ENCODE data around the gene PDPR.
A peak's percentile ranks its signal among the peaks of the same experiment; 100 is the strongest.
"Not testable (repeated sequence)": the region's sequence is repeated elsewhere in the genome, so short reads cannot be mapped to it uniquely, and the experiment has no call there.

The PDPR gene

GRCh38 chr16:70123822-70124221 is 9.7 kb downstream of the PDPR start:
- DNase-seq (ENCODE audit: low read depth); H3K4me3 ChIP-seq (ENCODE audit: low read length): not testable (repeated sequence)

DNA sequence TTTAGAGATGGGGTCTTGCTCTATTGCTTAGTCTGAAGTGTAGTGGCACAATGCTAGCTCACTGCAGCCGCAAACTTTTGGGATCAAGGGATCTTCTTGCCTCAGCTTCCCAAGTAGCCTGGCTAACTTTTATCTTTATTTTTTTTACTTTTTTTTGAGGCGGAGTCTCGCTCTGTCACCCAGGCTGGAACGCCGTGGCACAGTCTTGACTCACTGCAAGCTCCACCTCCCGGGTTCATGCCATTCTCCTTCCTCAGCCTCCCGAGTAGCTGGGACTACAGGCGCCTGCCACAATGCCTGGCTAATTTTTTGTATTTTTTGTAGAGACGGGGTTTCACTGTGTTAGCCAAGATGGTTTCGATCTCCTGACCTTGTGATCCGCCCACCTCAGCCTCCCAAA is 12.1 kb downstream of the PDPR start:
- H3K4me3 ChIP-seq (ENCODE audit: low read length); DNase-seq (ENCODE audit: low read depth): not testable (repeated sequence)

DNA sequence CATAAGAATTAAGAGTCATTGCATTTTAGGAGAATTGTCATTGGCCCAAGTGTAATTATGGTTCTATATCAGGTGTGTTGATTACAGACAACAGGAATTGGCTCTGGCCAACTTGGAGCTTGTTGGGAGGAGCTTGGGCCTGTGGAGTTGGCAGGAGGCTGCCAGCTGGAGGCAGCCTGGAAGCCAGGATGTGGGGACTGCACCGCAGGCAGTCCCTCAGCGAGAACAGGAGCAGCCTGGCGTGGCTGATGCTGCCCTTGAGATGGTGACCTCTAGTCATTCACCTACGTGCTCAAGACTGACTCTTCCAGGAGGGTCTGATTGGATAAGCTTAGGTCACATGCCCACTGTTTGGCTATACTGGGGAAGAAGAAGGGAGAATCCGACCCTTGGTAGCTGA is 13.6 kb downstream of the PDPR start:
- H3K4me3 ChIP-seq (ENCODE audit: low read length); DNase-seq (ENCODE audit: low read depth): not testable (repeated sequence)

- H3K4me3 ChIP-seq (ENCODE audit: low read length); DNase-seq (ENCODE audit: low read depth): not testable (repeated sequence)
Measured at GRCh38 chr16:70128844-70129243, 14.7 kb downstream of the PDPR start.

DNA sequence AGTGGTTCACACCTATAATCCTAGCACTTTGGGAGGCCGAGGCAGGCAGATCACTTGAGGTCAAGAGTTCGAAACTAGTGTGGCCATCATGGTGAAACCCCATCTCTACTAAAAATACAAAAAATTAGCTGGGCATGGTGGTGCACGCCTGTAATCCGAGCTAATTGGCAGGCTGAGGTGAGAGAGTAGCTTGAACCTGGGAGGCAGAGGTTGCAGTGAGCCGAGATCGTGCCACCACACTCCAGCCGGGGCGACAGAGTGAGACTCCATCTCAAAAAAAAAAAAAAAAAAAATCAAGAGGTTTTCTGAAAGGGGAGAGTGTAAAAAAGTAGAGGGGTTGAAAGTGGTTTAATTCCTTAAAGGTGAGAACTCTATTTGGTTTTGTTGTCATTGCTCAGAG is 21.7 kb downstream of the PDPR start:
- H3K4me3 ChIP-seq (ENCODE audit: low read length); DNase-seq (ENCODE audit: low read depth): not testable (repeated sequence)

- not testable (repeated sequence) for DNase-seq (ENCODE audit: low read depth); H3K4me3 ChIP-seq (ENCODE audit: low read length)
Measured at GRCh38 chr16:70136595-70136994, 22.5 kb downstream of the PDPR start.

GRCh38 chr16:70142739-70143138 is 28.6 kb downstream of the PDPR start:
- H3K4me3 ChIP-seq (ENCODE audit: low read length); DNase-seq (ENCODE audit: low read depth): not testable (repeated sequence)

GRCh38 chr16:70143231-70143895 is 29.2 kb downstream of the PDPR start:
- DNase-seq (ENCODE audit: low read depth); H3K4me3 ChIP-seq (ENCODE audit: low read length): not testable (repeated sequence)

DNA sequence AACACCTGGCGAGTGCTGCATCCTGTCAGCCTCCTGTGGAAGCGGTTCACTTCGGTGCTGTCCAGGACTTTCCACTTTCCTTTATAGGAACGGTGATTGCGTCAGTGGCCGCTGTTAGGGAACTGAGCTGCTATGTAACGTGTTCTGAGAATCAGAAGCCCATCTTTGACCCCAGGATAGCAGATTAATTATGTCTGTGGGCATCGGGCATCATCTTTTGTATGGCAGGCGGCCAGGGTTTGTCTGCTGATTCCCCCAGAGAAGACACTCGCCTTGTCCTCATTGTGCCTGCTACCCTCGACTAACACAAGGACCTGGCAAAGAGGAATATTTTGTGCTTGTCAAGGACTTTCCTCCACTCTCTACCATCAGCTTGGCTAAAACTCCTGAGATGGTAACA is 33.7 kb downstream of the PDPR start:
- DNase-seq (ENCODE audit: low read depth); H3K4me3 ChIP-seq (ENCODE audit: low read length): not testable (repeated sequence)

- DNase-seq (ENCODE audit: low read depth); H3K4me3 ChIP-seq (ENCODE audit: low read length): not testable (repeated sequence)
Measured at GRCh38 chr16:70148453-70148852, 34.3 kb downstream of the PDPR start.

DNA sequence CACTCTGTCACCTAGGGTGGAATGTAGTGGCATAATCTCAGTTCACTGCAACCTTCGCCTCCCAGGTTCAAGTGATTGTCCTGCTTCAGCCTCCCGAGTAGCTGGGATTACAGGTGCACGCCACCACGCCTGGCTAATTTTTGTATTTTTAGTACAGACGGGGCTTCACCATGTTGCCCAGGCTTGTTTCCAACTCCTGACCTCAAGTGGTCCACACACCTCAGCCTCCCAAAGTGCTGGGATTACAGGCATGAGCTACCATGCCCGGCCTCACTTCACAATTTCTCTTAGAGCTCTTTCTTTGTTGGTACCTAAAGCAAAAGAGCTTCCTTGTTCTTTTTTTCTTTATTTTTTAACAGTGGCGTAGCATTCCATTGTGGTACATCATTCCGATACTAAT is 35.2 kb downstream of the PDPR start:
- H3K4me3 ChIP-seq (ENCODE audit: low read length); DNase-seq (ENCODE audit: low read depth): not testable (repeated sequence)

- no peak for TF ChIP-seq CTCF (IDR thresholded peaks at IDR 0.05; ENCODE audit: insufficient read depth, low read depth, low read length, missing control alignments)
- no peak overlapping the region for H3K4me3 ChIP-seq (ENCODE audit: low read length)
- DNase-seq (ENCODE audit: low read depth), result peak; percentile 4
Measured at GRCh38 chr16:70151391-70151790, 37.3 kb downstream of the PDPR start.

GRCh38 chr16:70151941-70152509 is 37.9 kb downstream of the PDPR start:
- DNase-seq (ENCODE audit: low read depth), result peak; percentile 55
- no peak for TF ChIP-seq CTCF (IDR thresholded peaks at IDR 0.05; ENCODE audit: insufficient read depth, low read depth, low read length, missing control alignments)
- H3K4me3 ChIP-seq (ENCODE audit: low read length), result no peak overlapping the region
